ENCODE measurements around the gene TMEM236. TPM values are rescaled to one million over a fixed set of nuclear protein-coding genes. Genes with fewer than 3 reads are reported as not detected.

TMEM236 gene
- polyA plus RNA-seq, 3 donors, result 0.22 to 0.43 (median 0.24) TPM

- DNase-seq, result no peak
Measured at GRCh38 chr10:17737027-17737965, 14.7 kb upstream of the TMEM236 start.

GRCh38 chr10:17740668-17741067 is 11.3 kb upstream of the TMEM236 start:
- DNase-seq, result no peak

GRCh38 chr10:17742918-17743317 is 9.1 kb upstream of the TMEM236 start:
- no peak for DNase-seq

DNA sequence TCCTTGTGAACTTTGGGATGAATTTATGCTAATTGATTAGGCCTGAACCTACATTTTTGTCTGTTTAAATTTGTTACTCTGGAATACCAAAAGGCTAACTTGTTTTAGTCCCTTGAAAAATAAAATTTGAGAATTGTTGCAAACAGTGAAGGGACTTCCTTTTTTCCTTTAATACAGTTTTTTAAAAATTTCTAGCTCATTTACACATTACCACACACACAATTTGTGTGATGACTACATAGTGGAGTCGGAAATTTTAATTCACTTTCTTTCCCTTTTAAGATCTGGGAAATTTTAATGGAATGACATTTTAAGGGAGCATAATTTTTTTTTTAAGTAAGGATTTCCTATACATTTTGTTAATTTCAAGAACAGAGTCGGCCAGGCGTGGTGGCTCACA is 8.6 kb upstream of the TMEM236 start:
- no peak for DNase-seq

GRCh38 chr10:17744341-17744861 is 7.6 kb upstream of the TMEM236 start:
- DNase-seq, result no peak

- DNase-seq, result no peak
Measured at GRCh38 chr10:17747883-17748550, 4.0 kb upstream of the TMEM236 start.

DNA sequence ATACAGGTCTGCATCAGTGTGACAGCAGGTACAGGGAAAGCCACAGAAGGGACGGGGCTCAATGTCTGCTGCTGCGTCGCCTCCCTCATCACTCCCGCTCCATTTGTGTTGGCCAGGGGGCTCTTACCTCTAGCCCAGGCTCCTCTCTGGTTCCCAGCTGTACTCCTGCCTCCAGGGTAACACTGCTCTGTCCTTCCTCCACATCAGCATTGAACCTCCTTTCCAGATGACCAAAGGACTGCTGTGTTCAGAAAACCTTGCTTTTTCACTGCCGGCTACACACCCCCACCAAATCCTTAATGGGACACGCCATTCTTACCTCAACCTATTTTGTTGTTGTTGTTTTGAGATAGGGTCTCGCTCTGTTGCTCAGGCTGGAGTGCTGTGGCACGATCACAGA is 2.1 kb upstream of the TMEM236 start:
- no peak for DNase-seq

- no peak for DNase-seq
Measured at GRCh38 chr10:17756557-17757217, 4.7 kb downstream of the TMEM236 start.

- no peak for DNase-seq
Measured at GRCh38 chr10:17758200-17758599, 6.2 kb downstream of the TMEM236 start.

DNA sequence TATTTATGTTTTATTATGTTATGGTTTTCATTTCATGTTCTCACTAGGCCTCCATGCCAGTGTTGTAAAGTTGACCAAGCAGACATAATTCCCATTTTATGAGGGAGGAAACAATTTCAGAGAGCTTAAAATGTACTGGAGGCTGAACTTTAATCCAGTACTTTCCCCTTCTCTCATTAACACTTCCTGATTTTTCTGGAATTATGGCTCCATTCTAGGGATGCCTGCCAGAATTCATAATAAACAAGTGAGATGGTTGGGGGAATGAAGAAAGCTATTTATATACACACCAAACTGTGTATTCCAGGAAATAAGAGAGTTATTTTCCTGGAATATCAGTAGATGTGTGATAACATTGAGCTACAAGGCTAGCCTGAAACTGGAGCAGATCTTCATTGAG is 6.9 kb downstream of the TMEM236 start:
- no peak for DNase-seq

- no peak for DNase-seq
Measured at GRCh38 chr10:17764142-17764541, 12.1 kb downstream of the TMEM236 start.

- DNase-seq, result no peak
Measured at GRCh38 chr10:17765602-17766001, 13.6 kb downstream of the TMEM236 start.

DNA sequence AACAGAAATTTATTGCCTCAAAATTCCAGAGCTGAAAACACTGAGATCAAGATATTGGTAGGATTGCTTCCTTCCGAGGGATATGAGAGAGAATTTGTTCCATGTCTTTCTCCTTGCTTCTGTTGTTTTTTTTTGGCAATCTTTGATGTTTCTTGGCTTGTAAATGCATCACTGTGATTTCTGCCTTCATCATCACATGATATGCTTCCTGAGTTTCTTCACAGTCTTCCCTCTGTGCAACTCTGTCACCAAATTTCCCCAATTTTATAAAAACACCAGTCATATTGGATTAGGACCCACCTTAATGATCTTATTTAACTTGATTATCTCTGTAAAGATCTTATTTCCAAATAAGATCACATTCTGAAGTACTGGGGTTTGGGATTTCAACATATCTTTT is 14.7 kb downstream of the TMEM236 start:
- DNase-seq, result no peak

- no peak for DNase-seq
Measured at GRCh38 chr10:17768496-17768895, 16.5 kb downstream of the TMEM236 start.

DNA sequence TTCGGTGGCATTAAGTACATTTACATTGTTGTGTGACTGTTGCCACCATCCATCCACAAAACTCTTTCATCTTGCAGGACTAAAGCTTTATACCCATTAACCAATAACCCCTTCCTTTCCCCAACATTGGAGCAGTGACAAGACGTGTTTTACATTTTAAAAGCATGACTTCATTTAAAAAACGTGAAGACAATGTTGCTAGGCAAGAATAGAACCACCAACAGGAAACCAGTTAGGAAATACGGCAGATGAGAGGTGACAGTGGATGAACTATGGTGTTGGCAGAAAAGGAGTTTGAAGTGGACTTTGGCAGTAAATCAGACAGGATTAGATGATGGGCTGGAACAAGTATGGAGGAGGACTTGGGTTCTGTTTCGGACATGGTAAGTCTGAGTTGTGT is 17.0 kb downstream of the TMEM236 start:
- no peak for DNase-seq

DNA sequence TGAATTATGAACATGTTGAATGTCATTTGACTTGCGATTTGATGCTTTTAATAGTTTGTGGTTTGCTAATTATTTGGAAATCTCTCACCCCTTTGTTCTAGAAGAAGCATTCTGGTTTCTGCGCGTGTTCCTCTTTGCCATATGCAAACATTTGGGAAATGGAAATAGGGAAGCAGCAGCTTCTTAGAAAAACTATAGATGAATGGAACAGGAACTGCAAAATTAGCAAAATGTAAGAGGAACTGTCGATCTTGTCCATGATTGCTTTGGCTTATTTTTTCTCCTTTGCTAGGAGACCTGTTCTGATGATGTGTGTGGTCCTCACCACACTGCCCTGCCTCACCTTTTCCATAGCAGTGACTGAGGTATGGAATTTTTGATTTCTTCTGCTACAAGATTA is 19.0 kb downstream of the TMEM236 start:
- no peak for DNase-seq

GRCh38 chr10:17779784-17780183 is 27.8 kb downstream of the TMEM236 start:
- DNase-seq, result no peak

DNA sequence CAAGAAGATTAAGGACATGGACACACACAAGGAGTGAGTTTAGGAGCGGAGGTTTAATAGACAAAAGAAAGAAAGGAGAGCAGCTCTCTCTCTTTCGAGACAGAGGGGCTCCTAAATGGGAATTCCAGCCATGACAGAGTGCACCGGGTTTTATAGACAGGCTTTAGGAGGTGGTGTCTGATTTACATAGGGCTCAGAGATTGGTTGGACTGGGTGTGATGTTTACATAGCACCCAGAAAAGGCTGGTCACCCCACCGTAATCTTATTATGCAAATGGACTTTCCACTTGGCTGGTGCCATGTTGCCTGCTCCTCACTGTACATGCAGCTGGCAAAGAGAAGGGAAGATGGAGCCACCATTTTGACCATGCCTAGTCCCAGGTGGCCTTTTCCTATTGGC is 28.7 kb downstream of the TMEM236 start:
- DNase-seq, result no peak

- DNase-seq, result no peak
Measured at GRCh38 chr10:17781856-17782255, 29.9 kb downstream of the TMEM236 start.

GRCh38 chr10:17782921-17783665 is 31.1 kb downstream of the TMEM236 start:
- no peak for DNase-seq

DNA sequence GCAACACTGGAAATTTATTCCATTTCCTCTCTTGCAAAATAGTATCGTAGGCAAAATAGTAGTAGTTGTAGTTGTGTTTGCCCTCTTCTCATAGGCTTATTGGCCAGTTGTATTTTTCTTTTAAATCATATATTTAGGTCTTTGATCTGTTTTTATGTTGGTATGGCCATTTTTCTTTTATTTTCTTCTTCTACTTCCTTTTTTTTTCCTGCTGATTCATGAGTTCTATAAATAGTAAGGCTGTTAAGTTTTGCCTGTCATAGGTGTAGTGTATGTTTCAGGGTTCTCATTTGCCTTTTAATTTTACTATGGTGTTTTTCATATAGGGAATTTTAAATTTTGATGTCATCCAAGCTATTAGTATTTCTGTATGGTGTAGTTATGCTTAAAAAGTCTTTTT is 31.8 kb downstream of the TMEM236 start:
- DNase-seq, result no peak

GRCh38 chr10:17784688-17785087 is 32.7 kb downstream of the TMEM236 start:
- no peak for DNase-seq

Measured in renal pelvis (tissue), 4 donors.